ENCODE data around the gene SESTD1. TPM values are rescaled to one million over a fixed set of nuclear protein-coding genes. Genes with fewer than 3 reads are reported as not detected.

The SESTD1 gene
- total RNA-seq, 2 experiments from 2014 or later: 3.2 to 21.4 TPM

DNA sequence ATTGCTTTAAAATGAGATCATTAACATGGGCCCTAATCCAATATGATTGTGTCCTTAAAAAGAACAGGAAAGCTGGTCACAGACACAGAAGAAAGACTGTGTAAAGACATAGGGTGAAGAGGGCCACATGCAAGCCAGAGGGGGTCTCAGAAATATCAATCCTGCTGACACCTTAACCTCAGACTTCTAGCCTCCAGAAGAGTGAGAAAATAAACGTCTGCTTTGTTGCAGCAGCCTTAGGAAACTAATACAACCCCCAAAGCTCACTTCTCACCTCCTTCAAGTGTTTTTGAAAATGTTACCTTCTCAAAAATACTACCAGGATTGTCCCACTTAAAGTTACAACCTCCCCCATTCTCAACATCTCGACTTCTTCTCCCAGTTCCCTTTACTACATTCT lies 39.8 kb upstream of the SESTD1 start:
- Histone ChIP-seq H3K36me3 (ENCODE audit: insufficient read depth, low read length) (no peaks in the 10 kb centered on the region), H3K9me3 (ENCODE audit: low read length) (no peaks in the 10 kb centered on the region), H2AFZ (ENCODE audit: low read length) (no peak overlapping the region), H3K4me2 (ENCODE audit: low read length) (no peak overlapping the region), H3K4me1 (ENCODE audit: insufficient read depth, low read length, poor library complexity, severe bottlenecking) (no peaks in the 10 kb centered on the region), H3K9me2 (ENCODE audit: insufficient read depth, low read length) (no peaks in the 10 kb centered on the region), H3K27ac (ENCODE audit: low read depth, low read length, poor library complexity, severe bottlenecking) (no peak overlapping the region), H3K79me2 (ENCODE audit: insufficient read depth, low read depth, low read length) (no peaks in the 10 kb centered on the region), H4K20me1 (ENCODE audit: insufficient read depth, low read length) (no peaks in the 10 kb centered on the region), H3K4me3 (ENCODE audit: low read depth, low read length, poor library complexity, severe bottlenecking) (no peak overlapping the region)
- no peak for TF ChIP-seq EZH2phosphoT487 (IDR thresholded peaks at IDR 0.05; ENCODE audit: borderline replicate concordance, low read depth, low read length)
- TF ChIP-seq, protein P1, sequence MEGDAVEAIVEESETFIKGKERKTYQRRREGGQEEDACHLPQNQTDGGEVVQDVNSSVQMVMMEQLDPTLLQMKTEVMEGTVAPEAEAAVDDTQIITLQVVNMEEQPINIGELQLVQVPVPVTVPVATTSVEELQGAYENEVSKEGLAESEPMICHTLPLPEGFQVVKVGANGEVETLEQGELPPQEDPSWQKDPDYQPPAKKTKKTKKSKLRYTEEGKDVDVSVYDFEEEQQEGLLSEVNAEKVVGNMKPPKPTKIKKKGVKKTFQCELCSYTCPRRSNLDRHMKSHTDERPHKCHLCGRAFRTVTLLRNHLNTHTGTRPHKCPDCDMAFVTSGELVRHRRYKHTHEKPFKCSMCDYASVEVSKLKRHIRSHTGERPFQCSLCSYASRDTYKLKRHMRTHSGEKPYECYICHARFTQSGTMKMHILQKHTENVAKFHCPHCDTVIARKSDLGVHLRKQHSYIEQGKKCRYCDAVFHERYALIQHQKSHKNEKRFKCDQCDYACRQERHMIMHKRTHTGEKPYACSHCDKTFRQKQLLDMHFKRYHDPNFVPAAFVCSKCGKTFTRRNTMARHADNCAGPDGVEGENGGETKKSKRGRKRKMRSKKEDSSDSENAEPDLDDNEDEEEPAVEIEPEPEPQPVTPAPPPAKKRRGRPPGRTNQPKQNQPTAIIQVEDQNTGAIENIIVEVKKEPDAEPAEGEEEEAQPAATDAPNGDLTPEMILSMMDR (conservative IDR thresholded peaks at IDR 0.05; ENCODE audit: low read length): no peak
- intact Hi-C loops (cut with micrococcal nuclease; ENCODE audit: unreplicated experiment): no loop called here
- POLR2A ChIA-PET: no interaction called here
- no TSS peak for BruUV-seq (replicated peaks)
- no peak for DNase-seq (ENCODE audit: low spot score)
- CTCF ChIA-PET (ENCODE audit: unreplicated experiment): no interaction called here

DNA sequence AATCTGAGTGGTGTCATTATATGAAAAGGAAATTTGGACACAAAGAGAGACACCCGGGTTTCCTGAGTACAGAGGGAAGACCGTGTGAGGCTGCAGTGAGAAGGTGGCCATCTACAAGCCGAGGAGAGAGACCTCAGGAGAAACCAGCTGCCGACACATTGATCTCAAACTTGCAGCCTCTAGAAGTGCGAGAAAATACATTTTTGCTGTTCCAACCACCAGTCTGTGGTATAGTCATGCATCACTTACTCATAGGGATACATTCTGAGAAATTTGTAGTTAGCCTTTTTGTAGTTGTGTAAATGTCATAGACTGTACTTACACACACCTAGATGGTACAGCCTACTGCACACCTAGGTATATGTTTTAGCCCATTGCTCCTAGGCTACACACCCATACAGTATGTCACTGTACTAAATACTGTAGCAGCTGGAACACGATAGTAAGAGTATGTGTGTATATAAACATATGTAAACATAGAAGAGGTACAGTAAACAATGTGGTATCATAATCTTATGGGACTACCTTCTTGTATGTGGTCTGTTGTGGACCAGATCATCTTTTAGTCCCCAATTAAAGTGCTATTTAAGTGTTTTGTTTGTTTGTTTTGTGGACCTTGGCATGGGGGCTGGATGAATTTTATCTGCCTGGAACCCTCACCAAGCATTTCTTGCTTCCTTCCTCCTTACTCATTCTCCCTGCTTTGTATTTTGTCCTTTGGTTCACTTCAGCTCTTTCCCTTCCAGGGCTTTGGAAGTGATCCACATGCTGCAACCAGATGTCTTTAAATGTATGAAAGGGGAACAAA lies 38.3 kb upstream of the SESTD1 start:
- Histone ChIP-seq H3K4me1 (ENCODE audit: insufficient read depth, low read length, poor library complexity, severe bottlenecking) (no peaks in the 10 kb centered on the region), H3K4me3 (ENCODE audit: low read depth, low read length, poor library complexity, severe bottlenecking) (no peak overlapping the region), H3K9me3 (ENCODE audit: low read length) (no peaks in the 10 kb centered on the region), H3K36me3 (ENCODE audit: insufficient read depth, low read length) (no peaks in the 10 kb centered on the region), H3K9me2 (ENCODE audit: insufficient read depth, low read length) (no peaks in the 10 kb centered on the region), H3K4me2 (ENCODE audit: low read length) (no peak overlapping the region), H4K20me1 (ENCODE audit: insufficient read depth, low read length) (no peaks in the 10 kb centered on the region), H3K79me2 (ENCODE audit: insufficient read depth, low read depth, low read length) (no peaks in the 10 kb centered on the region), H3K27ac (ENCODE audit: low read depth, low read length, poor library complexity, severe bottlenecking) (no peak overlapping the region), H2AFZ (ENCODE audit: low read length) (no peak overlapping the region)
- no peak for DNase-seq (ENCODE audit: low spot score)
- no peak for TF ChIP-seq EZH2phosphoT487 (IDR thresholded peaks at IDR 0.05; ENCODE audit: borderline replicate concordance, low read depth, low read length)
- TF ChIP-seq, protein P1 (conservative IDR thresholded peaks at IDR 0.05; ENCODE audit: low read length): no peak
- ChIA-PET POLR2A (interaction anchor here (0.5 kb wide), 1 partner anchor 60 kb away, joined by 3 read pairs; no protein-coding TSS in a partner anchor), CTCF (ENCODE audit: unreplicated experiment) (no interaction called here)
- intact Hi-C loops (cut with micrococcal nuclease; ENCODE audit: unreplicated experiment): no loop called here
- BruUV-seq (replicated peaks): no TSS peak

- no peak overlapping the region for H3K27ac ChIP-seq (ENCODE audit: low read depth, low read length, poor library complexity, severe bottlenecking)
- no peaks in the 10 kb centered on the region for H3K9me2 ChIP-seq (ENCODE audit: insufficient read depth, low read length)
- TF ChIP-seq, protein P1 (conservative IDR thresholded peaks at IDR 0.05; ENCODE audit: low read length): no peak
- no peak for TF ChIP-seq EZH2phosphoT487 (IDR thresholded peaks at IDR 0.05; ENCODE audit: borderline replicate concordance, low read depth, low read length)
- H3K4me3 ChIP-seq (ENCODE audit: low read depth, low read length, poor library complexity, severe bottlenecking): no peak overlapping the region
- no peak overlapping the region for H2AFZ ChIP-seq (ENCODE audit: low read length)
- no peaks in the 10 kb centered on the region for H3K9me3 ChIP-seq (ENCODE audit: low read length)
- no peaks in the 10 kb centered on the region for H4K20me1 ChIP-seq (ENCODE audit: insufficient read depth, low read length)
- no peaks in the 10 kb centered on the region for H3K79me2 ChIP-seq (ENCODE audit: insufficient read depth, low read depth, low read length)
- H3K36me3 ChIP-seq (ENCODE audit: insufficient read depth, low read length): no peaks in the 10 kb centered on the region
- no peak overlapping the region for H3K4me2 ChIP-seq (ENCODE audit: low read length)
- CTCF ChIA-PET (ENCODE audit: unreplicated experiment): no interaction called here
- no peak for DNase-seq (ENCODE audit: low spot score)
- no TSS peak for BruUV-seq (replicated peaks)
- H3K4me1 ChIP-seq (ENCODE audit: insufficient read depth, low read length, poor library complexity, severe bottlenecking): no peaks in the 10 kb centered on the region
- POLR2A ChIA-PET: no interaction called here
- intact Hi-C loops (cut with micrococcal nuclease; ENCODE audit: unreplicated experiment): no loop called here
Measured at GRCh38 chr2:179302149-179302548, 37.5 kb upstream of the SESTD1 start.
